GM12891 (cell line): ENCODE measurements around the gene TTLL5. TPM values are rescaled to one million over a fixed set of nuclear protein-coding genes. Genes with fewer than 3 reads are reported as not detected.

Experiments used
- DNase-seq: peaks from one replicate; pipeline ENCODE4 v3.0.0; 2011; ENCODE audit warnings: low spot score; ENCODE audit not compliant: insufficient read length
- FAIRE-seq: peaks from 2 replicates; lab custom pipeline; 2011; peaks lifted over from hg19 to GRCh38; lab: Jason Lieb, UNC
- PAX5 ChIP-seq: IDR thresholded peaks from 2 replicates; pipeline ENCODE4 v1.6.1; 2011; ENCODE audit warnings: low read length, moderate library complexity, mild to moderate bottlenecking; ENCODE audit not compliant: insufficient read depth, severe bottlenecking
- POLR2A ChIP-seq: IDR thresholded peaks from 2 replicates; pipeline ENCODE4 v1.6.1; 2011; ENCODE audit warnings: low read depth, low read length, control low read depth
- POLR2AphosphoS5 ChIP-seq: IDR thresholded peaks from 2 replicates; pipeline ENCODE4 v1.6.1; 2011; ENCODE audit warnings: low read depth, low read length, control low read depth
- POU2F2 ChIP-seq: IDR thresholded peaks from 2 replicates; pipeline ENCODE4 v1.6.1; 2011; ENCODE audit warnings: low read depth, mild to moderate bottlenecking, control low read depth, low read length, moderate library complexity
- SPI1 ChIP-seq: IDR thresholded peaks from 2 replicates; pipeline ENCODE4 v1.6.1; 2011; ENCODE audit warnings: low read depth, low read length, control low read depth
- TAF1 ChIP-seq: IDR thresholded peaks from 2 replicates; pipeline ENCODE4 v1.6.1; 2011; ENCODE audit warnings: low read depth, low read length, control low read depth
- polyA plus RNA-seq: library from polyadenylated mRNA; unstranded; fragments of >200 nt; gene quantifications from one replicate; pipeline ENCODE4 v1.2.1, GENCODE V29; 2012; ENCODE audit warnings: low read depth, missing spikeins, inconsistent platforms; ENCODE audit not compliant: missing spikeins

Gene TTLL5, protein sequence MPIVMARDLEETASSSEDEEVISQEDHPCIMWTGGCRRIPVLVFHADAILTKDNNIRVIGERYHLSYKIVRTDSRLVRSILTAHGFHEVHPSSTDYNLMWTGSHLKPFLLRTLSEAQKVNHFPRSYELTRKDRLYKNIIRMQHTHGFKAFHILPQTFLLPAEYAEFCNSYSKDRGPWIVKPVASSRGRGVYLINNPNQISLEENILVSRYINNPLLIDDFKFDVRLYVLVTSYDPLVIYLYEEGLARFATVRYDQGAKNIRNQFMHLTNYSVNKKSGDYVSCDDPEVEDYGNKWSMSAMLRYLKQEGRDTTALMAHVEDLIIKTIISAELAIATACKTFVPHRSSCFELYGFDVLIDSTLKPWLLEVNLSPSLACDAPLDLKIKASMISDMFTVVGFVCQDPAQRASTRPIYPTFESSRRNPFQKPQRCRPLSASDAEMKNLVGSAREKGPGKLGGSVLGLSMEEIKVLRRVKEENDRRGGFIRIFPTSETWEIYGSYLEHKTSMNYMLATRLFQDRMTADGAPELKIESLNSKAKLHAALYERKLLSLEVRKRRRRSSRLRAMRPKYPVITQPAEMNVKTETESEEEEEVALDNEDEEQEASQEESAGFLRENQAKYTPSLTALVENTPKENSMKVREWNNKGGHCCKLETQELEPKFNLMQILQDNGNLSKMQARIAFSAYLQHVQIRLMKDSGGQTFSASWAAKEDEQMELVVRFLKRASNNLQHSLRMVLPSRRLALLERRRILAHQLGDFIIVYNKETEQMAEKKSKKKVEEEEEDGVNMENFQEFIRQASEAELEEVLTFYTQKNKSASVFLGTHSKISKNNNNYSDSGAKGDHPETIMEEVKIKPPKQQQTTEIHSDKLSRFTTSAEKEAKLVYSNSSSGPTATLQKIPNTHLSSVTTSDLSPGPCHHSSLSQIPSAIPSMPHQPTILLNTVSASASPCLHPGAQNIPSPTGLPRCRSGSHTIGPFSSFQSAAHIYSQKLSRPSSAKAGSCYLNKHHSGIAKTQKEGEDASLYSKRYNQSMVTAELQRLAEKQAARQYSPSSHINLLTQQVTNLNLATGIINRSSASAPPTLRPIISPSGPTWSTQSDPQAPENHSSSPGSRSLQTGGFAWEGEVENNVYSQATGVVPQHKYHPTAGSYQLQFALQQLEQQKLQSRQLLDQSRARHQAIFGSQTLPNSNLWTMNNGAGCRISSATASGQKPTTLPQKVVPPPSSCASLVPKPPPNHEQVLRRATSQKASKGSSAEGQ (N-terminal part only)
- 11.5 TPM for polyA plus RNA-seq

DNA sequence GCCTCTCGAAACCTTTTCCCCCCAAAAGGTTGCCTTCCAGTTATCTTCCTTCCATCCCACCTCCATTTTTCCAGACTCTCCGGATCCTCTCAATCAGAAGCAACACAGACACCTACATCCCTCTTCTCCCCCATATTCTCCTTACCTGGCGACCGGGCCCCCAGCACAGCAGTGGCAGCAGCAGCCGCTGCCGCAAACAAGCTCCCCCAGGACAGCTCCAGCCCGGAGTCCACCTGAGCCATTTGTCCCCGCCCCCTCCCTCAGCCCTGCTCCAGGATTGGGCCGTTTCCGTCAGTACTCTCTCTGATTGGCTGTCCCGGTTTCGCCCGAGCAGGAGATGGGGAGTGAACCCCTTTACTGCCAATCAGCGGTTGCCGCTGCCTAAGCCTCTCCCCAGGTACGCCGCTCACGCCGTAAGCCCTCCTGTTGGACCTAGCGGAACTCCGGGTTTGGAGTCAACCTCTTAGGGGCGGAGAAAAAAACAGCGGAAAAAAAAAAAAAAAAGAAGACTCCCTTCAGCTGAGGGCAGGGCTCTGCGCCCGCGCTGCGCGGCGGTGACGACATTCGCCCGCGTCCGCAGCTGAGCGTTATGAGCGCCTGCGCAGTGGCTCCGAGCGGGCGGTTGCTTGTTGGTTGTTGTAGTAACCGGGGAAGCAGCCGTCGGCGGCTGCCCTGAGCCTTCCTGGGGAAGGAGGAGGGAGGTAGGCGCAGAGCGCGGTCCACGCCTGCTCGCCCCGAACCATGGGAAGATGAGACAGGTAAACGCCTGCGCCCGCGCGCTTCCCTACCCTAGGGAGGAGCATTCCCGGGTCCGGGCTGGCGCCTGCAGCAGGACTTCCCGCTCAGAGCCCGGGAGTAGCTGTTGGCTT, at the start of gene TTLL5, which contains the start of gene ERG28:
Gene TTLL5 (plus strand): TSS at position 617 of the 869 bp plus-strand sequence. CDS start 1,904 bp downstream, outside the sequence.
Gene ERG28 (minus strand): TSS at position 247 of the 869 bp plus-strand sequence. CDS start 3,374 bp downstream, outside the sequence.
- DNase-seq: peak; percentile 90
- FAIRE-seq: peak; percentile 99
- no peak for TF ChIP-seq POLR2AphosphoS5
- TF ChIP-seq SPI1: no peak
- no peak for TF ChIP-seq TAF1
- no peak for TF ChIP-seq POU2F2
- peak; percentile 54 for TF ChIP-seq POLR2A
- no peak for TF ChIP-seq PAX5

- FAIRE-seq (no peak), DNase-seq (no peak)
- no peak for TF ChIP-seq TAF1
- no peak for TF ChIP-seq POLR2AphosphoS5
- no peak for TF ChIP-seq POU2F2
- no peak for TF ChIP-seq PAX5
- no peak for TF ChIP-seq POLR2A
- TF ChIP-seq SPI1: no peak
Measured at GRCh38 chr14:75612157-75612556, 48.9 kb upstream of the TTLL5 start.

DNA sequence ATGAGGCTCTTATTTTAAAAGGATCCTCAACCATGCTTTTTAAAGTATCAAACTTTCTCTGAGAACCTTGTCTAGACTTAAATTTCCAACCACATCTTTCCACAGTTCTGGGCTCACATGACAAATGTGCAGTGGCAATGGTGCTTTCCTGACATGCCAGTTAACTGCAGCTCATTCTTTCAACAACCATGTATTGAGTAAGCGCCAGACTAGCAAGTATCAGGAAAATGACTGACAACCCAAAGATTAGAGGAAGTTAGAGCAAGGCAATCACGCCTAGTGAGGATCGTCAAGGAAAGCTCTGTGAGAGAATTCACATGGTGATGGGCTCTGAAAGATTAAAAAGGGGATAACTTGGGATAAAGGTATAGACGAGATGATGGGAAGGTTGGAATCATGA, 46.9 kb upstream of the TTLL5 start:
- DNase-seq: no peak
- TF ChIP-seq PAX5 (no peak), SPI1 (no peak), TAF1 (no peak), POLR2AphosphoS5 (no peak), POU2F2 (no peak)
- no peak for FAIRE-seq

- TF ChIP-seq SPI1 (peak; percentile 32; the same call in 1 of the 2 replicates), TAF1 (no peak), PAX5 (no peak)
- peak; percentile 8 for DNase-seq
- peak; percentile 26 for FAIRE-seq
Measured at GRCh38 chr14:75615200-75615599, 45.8 kb upstream of the TTLL5 start.

DNA sequence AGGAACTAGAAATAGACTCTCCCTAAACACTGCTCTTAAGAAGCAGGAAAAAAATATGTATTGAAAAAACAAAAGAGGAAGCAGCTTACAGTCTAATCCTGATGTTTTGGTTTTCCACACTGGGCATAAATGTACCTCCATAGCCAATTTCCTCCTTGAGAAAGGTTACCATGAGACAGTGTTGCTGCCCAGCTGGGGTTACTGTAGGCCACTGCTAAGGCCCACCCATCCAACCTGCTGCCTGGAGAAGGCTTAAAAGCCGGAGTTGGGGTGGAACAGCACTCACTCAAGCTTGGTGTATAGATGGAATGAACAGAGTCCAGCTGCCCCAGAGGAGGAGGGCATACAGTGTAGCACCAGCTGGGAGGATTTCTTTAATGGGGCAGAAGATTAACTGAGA, 41.5 kb upstream of the TTLL5 start:
- FAIRE-seq (no peak), DNase-seq (no peak)
- TF ChIP-seq POLR2AphosphoS5: no peak
- TF ChIP-seq POU2F2: no peak
- no peak for TF ChIP-seq SPI1
- no peak for TF ChIP-seq POLR2A
- TF ChIP-seq TAF1: no peak
- no peak for TF ChIP-seq PAX5

GRCh38 chr14:75625034-75625433, 36.0 kb upstream of the TTLL5 start:
- FAIRE-seq (no peak), DNase-seq (no peak)
- TF ChIP-seq POLR2A (no peak), TAF1 (no peak), SPI1 (no peak), POLR2AphosphoS5 (no peak), PAX5 (no peak)

GRCh38 chr14:75626396-75626795, 34.6 kb upstream of the TTLL5 start:
- DNase-seq (no peak), FAIRE-seq (no peak)
- TF ChIP-seq SPI1 (no peak), TAF1 (no peak), POLR2A (no peak), PAX5 (no peak), POU2F2 (no peak), POLR2AphosphoS5 (no peak)

DNA sequence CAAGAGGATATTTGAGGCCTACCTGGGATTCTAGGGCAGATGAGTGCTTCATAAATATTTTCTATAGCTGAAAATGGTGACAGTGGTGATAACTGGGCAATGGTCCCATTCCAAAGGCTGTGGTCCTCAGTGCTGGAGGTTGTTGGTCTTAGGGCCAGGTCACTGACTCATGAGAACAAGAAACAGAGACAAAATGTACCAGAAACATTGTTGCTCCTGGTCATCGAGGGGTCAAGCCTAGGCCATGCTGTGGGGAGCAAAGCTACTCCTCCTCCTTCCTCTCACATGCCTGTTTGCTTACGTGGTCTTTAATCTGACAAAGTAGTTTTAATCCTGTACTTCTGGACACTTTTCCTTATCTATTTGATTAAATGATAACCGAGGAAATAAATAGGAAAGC, 34.2 kb upstream of the TTLL5 start:
- TF ChIP-seq POU2F2: no peak
- no peak for TF ChIP-seq PAX5
- no peak for TF ChIP-seq SPI1
- TF ChIP-seq TAF1: no peak
- TF ChIP-seq POLR2AphosphoS5: no peak
- no peak for TF ChIP-seq POLR2A
- FAIRE-seq (no peak), DNase-seq (no peak)

GRCh38 chr14:75627406-75627805, 33.6 kb upstream of the TTLL5 start:
- FAIRE-seq (no peak), DNase-seq (no peak)
- TF ChIP-seq POLR2AphosphoS5 (no peak), POLR2A (no peak), PAX5 (no peak), POU2F2 (no peak), TAF1 (no peak), SPI1 (no peak)
